ENCODE measurements around the gene YWHAE.
A peak's percentile ranks its signal among the peaks of the same experiment; 100 is the strongest.
"Not testable (repeated sequence)": the region's sequence is repeated elsewhere in the genome, so short reads cannot be mapped to it uniquely, and the experiment has no call there.

Gene YWHAE

GRCh38 chr17:1324201-1324771 is 75.7 kb downstream of the YWHAE start:
- DNase-seq = peak in 1 of 2 donors; percentile 54

GRCh38 chr17:1323336-1323735 is 76.7 kb downstream of the YWHAE start:
- DNase-seq = no peak

GRCh38 chr17:1322480-1322879 is 77.5 kb downstream of the YWHAE start:
- DNase-seq = no peak

- no peak for DNase-seq
Measured at GRCh38 chr17:1322014-1322428, 78.0 kb downstream of the YWHAE start.

- no peak for DNase-seq
Measured at GRCh38 chr17:1315891-1316403, 84.1 kb downstream of the YWHAE start.

GRCh38 chr17:1315409-1315808 is 84.6 kb downstream of the YWHAE start:
- no peak for DNase-seq

GRCh38 chr17:1313270-1314005 is 86.6 kb downstream of the YWHAE start:
- DNase-seq = no peak

GRCh38 chr17:1312261-1312870 is 87.7 kb downstream of the YWHAE start:
- DNase-seq = no peak

GRCh38 chr17:1307829-1308228 is 92.2 kb downstream of the YWHAE start:
- DNase-seq = not testable (repeated sequence)

GRCh38 chr17:1304962-1305563 is 95.0 kb downstream of the YWHAE start:
- DNase-seq = no peak

GRCh38 chr17:1304522-1304921 is 95.5 kb downstream of the YWHAE start:
- no peak for DNase-seq

GRCh38 chr17:1302761-1303160 is 97.3 kb downstream of the YWHAE start:
- DNase-seq = no peak

- DNase-seq = no peak
Measured at GRCh38 chr17:1301546-1301945, 98.5 kb downstream of the YWHAE start.

- no peak for DNase-seq
Measured at GRCh38 chr17:1300371-1300905, 99.6 kb downstream of the YWHAE start.

- DNase-seq = no peak
Measured at GRCh38 chr17:1299552-1300370, 100.3 kb downstream of the YWHAE start.

- peak; percentile 26 to 37 for DNase-seq
Measured at GRCh38 chr17:1298606-1299005, 101.4 kb downstream of the YWHAE start.
